K562 (cell line): Measurements from ENCODE around the gene ATG7. TPM values are rescaled to one million over a fixed set of nuclear protein-coding genes. Genes with fewer than 3 reads are reported as not detected.
A peak's percentile ranks its signal among the peaks of the same experiment; 100 is the strongest.

Experiments used
- ATAC-seq: fragments of 200-7000 bp; cut with Tn5 transposase; 3 replicates; pipeline ENCODE4 v1.9.1; 2020; ENCODE audit warnings: moderate library complexity
- BruUV-seq: library from RNA; stranded (reverse); fragments of 400-500 nt; replicated peaks from 2 replicates; lab custom pipeline; 2021; lab: Mats Ljungman, UMichigan
- CTCF ChIA-PET: fragments of 300-600 bp; formaldehyde crosslinking; extraction: SDS; loops from one replicate; lab custom pipeline; 2021; ENCODE audit warnings: low intra/inter-chr PET ratio; lab: Yijun Ruan, JAX
- POLR2A ChIA-PET: fragments of 300-600, 350-650 bp; sonication (Branson Sonifier 250); formaldehyde crosslinking; extraction: SDS; loops from one replicate; lab custom pipeline; 2021; ENCODE audit warnings: antibody characterized with exemption, inconsistent platforms; lab: Yijun Ruan, JAX
- DNase-seq, 4 experiments: peaks; one replicate each; pipeline versions ENCODE4 v3.0.0 to v3.0.0-alpha.2; 2011 to 2018; ENCODE audit warnings: low spot score in 3 of 4, mixed read lengths in 3 of 4; ENCODE audit errors: extremely low read depth in 1 of 4
- FAIRE-seq: peaks from 2 replicates; lab custom pipeline; 2011; peaks lifted over from hg19 to GRCh38; lab: Jason Lieb, UNC
- H2AFZ ChIP-seq: 2 replicates; pipeline ENCODE4 v1.6.0; 2011; ENCODE audit warnings: low read depth, low read length, control low read depth, inconsistent platforms
- H3K27ac ChIP-seq: fragments of 200-600 bp; 3 replicates; pipeline ENCODE4 v1.8.0; 2011; ENCODE audit warnings: low read depth, mild to moderate bottlenecking, control low read depth, inconsistent platforms, low read length, moderate library complexity, mixed read lengths; ENCODE audit errors: extremely low read depth
- H3K27me3 ChIP-seq, 2 experiments: fragments of 300-600 bp in 1 of 2; 2 replicates in 1 of 2; 3 replicates in 1 of 2; pipeline versions ENCODE4 v1.6.0 to v1.8.0; 2011; ENCODE audit warnings: inconsistent platforms in 2 of 2, low read length in 2 of 2, mild to moderate bottlenecking in 1 of 2, mixed read lengths in 1 of 2, moderate library complexity in 1 of 2; ENCODE audit not compliant: control insufficient read depth in 2 of 2, insufficient read depth in 2 of 2
- H3K36me3 ChIP-seq: fragments of 300-600 bp; 3 replicates; pipeline ENCODE4 v1.8.0; 2011; ENCODE audit warnings: mild to moderate bottlenecking, low read length, inconsistent platforms; ENCODE audit not compliant: control insufficient read depth, insufficient read depth
- H3K4me1 ChIP-seq, 2 experiments: fragments of 200-600 bp in 1 of 2; replicated peaks in 1 of 2; 2 replicates in 1 of 2; 3 replicates in 1 of 2; pipeline versions ENCODE4 v1.5.1 to v1.8.0; 2011; ENCODE audit warnings: inconsistent platforms in 2 of 2, low read length in 2 of 2, mild to moderate bottlenecking in 1 of 2, mixed read lengths in 1 of 2, moderate library complexity in 1 of 2; ENCODE audit not compliant: control insufficient read depth in 2 of 2, insufficient read depth in 2 of 2
- H3K4me2 ChIP-seq: 2 replicates; pipeline ENCODE4 v1.6.1; 2011; ENCODE audit warnings: low read length, control low read depth, inconsistent platforms, mixed read lengths; ENCODE audit not compliant: insufficient read depth
- H3K4me3 ChIP-seq: fragments of 200-600 bp; sonication (generic), shearing (Covaris generic); 2 replicates; pipeline ENCODE4 v1.5.1; 2016; ENCODE audit warnings: control low read depth, inconsistent platforms
- H3K79me2 ChIP-seq: fragments of 200-600 bp; 3 replicates; pipeline ENCODE4 v1.8.0; 2011; ENCODE audit warnings: low read length, inconsistent platforms; ENCODE audit not compliant: control insufficient read depth, insufficient read depth
- H3K9ac ChIP-seq, 2 experiments: 2 replicates each; pipeline versions ENCODE4 v1.6.0 to v1.6.1; 2011; ENCODE audit warnings: low read depth in 2 of 2, low read length in 2 of 2, control low read depth in 1 of 2, inconsistent platforms in 1 of 2, mild to moderate bottlenecking in 1 of 2, mixed read lengths in 1 of 2; ENCODE audit not compliant: insufficient read depth in 1 of 2
- H3K9me1 ChIP-seq: one replicate; pipeline ENCODE4 v1.6.0; 2011; ENCODE audit warnings: inconsistent platforms, mild to moderate bottlenecking, low read length, moderate library complexity; ENCODE audit not compliant: control insufficient read depth, insufficient read depth
- H3K9me3 ChIP-seq: replicated peaks from 2 replicates; pipeline ENCODE4 v1.5.1; 2011; ENCODE audit warnings: low read depth, low read length, inconsistent platforms; ENCODE audit not compliant: control insufficient read depth, insufficient read depth
- H4K20me1 ChIP-seq: replicated peaks from 2 replicates; pipeline ENCODE4 v1.6.1; 2011; ENCODE audit warnings: low read length, inconsistent platforms, mixed read lengths; ENCODE audit not compliant: control insufficient read depth, insufficient read depth
- CHD4 ChIP-seq: fragments of 200-600 bp; sonication (generic); IDR thresholded peaks from 3 replicates; pipeline ENCODE4 v1.6.1; 2012; ENCODE audit warnings: low read depth, mild to moderate bottlenecking, mixed read lengths, low read length, inconsistent platforms; ENCODE audit not compliant: insufficient read depth, insufficient replicate concordance, poor library complexity, severe bottlenecking
- HIVEP1 ChIP-seq: fragments of 250-450 bp; sonication (Bioruptor Pico); IDR thresholded peaks from 2 replicates; pipeline ENCODE4 v1.4.0; 2020; ENCODE audit warnings: mild to moderate bottlenecking
- HMGXB4 ChIP-seq: sonication (generic); formaldehyde crosslinking; IDR thresholded peaks from 2 replicates; pipeline ENCODE4 v1.8.1; 2023; ENCODE audit warnings: mild to moderate bottlenecking, missing genetic modification reagents
- ZNF354B ChIP-seq: fragments of 250-450 bp; sonication (Bioruptor Pico); IDR thresholded peaks from 2 replicates; pipeline ENCODE4 v1.4.0; 2020
- ZNF707 ChIP-seq: fragments of 250-450 bp; sonication (Bioruptor Pico); conservative IDR thresholded peaks from 2 replicates; pipeline ENCODE4 v1.8.0; 2022; ENCODE audit warnings: inconsistent platforms, mild to moderate bottlenecking, moderate library complexity
- WGBS: fragments of 100-300 bp; shearing (Covaris generic); methylation state at CpG from one replicate; pipeline ENCODE4 v1.1.6; 2016; ENCODE audit warnings: low coverage, mixed read lengths; ENCODE audit not compliant: insufficient coverage; ENCODE audit errors: missing lambda C conversion rate; 5-methylcytosine and 5-hydroxymethylcytosine counted together
- in situ Hi-C: fragments of 300-500 bp; cut with MboI; formaldehyde crosslinking; loops from 4 replicates; pipeline ENCODE4 v1.15.0; 2018; ENCODE audit warnings: inconsistent platforms, mixed read lengths
- intact Hi-C: fragments of 100-400 bp; cut with micrococcal nuclease; formaldehyde crosslinking; loops from 2 replicates; pipeline ENCODE4 v1.14.2; 2022
- polyA plus RNA-seq, 8 experiments: library from polyadenylated mRNA; depleted of rRNA in 4 of 8; stranded (reverse) in 5 of 8; unstranded in 3 of 8; fragments of >200 nt; fragmentation: Nextera tagmentation in 2 of 8; fragmentation: Illumina TruSeq in 1 of 8; extraction: Ambion mirVana in 2 of 8; extraction: Trizol in 1 of 8; gene quantifications; 2 replicates each; pipeline versions ENCODE4 v1.2.1 to v1.2.3, GENCODE V29; 2011 to 2014; ENCODE audit warnings: inconsistent platforms in 1 of 8, missing spikeins in 1 of 8
- total RNA-seq, 7 experiments: library from RNA; depleted of rRNA in 6 of 7; stranded (reverse); fragments of >200 nt in 6 of 7; fragmentation: Illumina TruSeq in 2 of 7; extraction: Trizol in 2 of 7; gene quantifications; 2 replicates each; pipeline versions ENCODE4 v1.2.1 to v1.2.3, GENCODE V29; 2011 to 2021; ENCODE audit warnings: low replicate concordance in 1 of 7

ATG7 gene
- total and polyA plus RNA-seq, 9 of the 15 experiments (the other 6 are each of a cell fraction or from before 2014, with no cell fraction given) = 18.3 to 45.3 (median 33.6) TPM

DNA sequence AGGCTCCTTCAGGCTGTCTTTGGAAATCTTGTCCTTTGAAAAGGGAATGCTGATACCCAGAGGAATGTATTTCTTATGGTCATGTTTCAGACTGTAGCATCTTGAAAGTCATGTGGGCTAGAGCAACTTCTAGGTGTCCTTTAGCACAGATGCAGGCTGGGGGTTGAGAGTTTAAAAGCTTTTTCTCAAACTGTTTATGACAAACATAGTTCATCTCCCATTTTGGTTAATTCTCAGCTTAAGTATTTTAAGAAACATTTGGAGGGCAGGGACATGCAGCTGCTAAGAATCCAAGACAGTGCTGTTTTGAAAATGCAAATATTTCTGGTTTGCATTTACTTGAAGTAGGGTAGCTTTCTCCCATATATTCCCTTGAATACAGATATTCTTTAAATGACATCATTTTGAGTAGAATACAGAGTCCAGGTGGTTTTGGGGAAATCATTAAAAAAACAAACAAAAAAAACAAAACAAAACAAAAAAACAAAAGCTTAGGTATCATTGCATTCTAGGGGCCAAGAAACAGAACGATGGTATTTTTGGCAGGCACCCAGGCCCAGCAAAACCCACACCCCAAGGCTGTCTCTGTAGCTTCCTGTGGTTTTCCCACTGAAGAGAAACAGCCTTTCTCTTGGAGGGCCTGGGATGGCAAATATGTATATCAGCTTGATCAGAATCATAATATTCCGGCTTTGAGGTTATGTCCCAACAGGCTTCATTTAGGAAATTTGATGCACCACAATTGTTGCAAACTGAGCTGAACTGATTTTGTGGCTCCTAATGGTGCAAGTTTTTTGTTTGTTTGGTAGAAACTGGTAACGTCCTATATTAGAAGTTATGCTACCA, 120.0 kb downstream of the ATG7 start:
- ChIA-PET CTCF (no interaction called here), POLR2A (no interaction called here)
- ATAC-seq = no peak
- Histone ChIP-seq H2AFZ (no peak overlapping the region), H3K36me3 (no peaks in the 10 kb centered on the region), H3K4me1 (no peaks in the 10 kb centered on the region), H4K20me1 (no peaks in the 10 kb centered on the region), H3K27ac (no peak overlapping the region), H3K4me2 (no peak overlapping the region), H3K9me3 (no peaks in the 10 kb centered on the region), H3K4me3 (no peak overlapping the region), H3K27me3 (no peaks in the 10 kb centered on the region), H3K9ac (no peak overlapping the region), H3K9me1 (no peaks in the 10 kb centered on the region), H3K79me2 (no peaks in the 10 kb centered on the region)
- in situ Hi-C loops (no loop called here), intact Hi-C loops (no loop called here)
- WGBS = 60% methylated on average over 3 of the region's 3 CpGs
- no peak for DNase-seq
- BruUV-seq = no TSS peak
- no peak for TF ChIP-seq HMGXB4 (CRISPR knock-in tag)
- no peak for TF ChIP-seq ZNF707 (CRISPR knock-in tag)
- no peak for TF ChIP-seq CHD4
- TF ChIP-seq ZNF354B (CRISPR knock-in tag) = no peak
- no peak for TF ChIP-seq HIVEP1
- peak; percentile 19 for FAIRE-seq
